Right lobe of liver (tissue), 4 donors: ENCODE data around the gene GNB5.

Source experiments
- CTCF ChIP-seq, 4 donors: fragments of 200-600 bp in 3 of 4; fragments of 450-650 bp in 1 of 4; IDR thresholded peaks; one replicate each; pipeline versions ENCODE4 v1.5.1 to v1.8.0; 2016 to 2022; ENCODE audit warnings: antibody characterized with exemption in 4 of 4, mild to moderate bottlenecking in 2 of 4
- POLR2A ChIP-seq: fragments of 450-650 bp; IDR thresholded peaks from one replicate; pipeline ENCODE4 v1.6.1; 2017; ENCODE audit warnings: antibody characterized with exemption, mild to moderate bottlenecking
- donor health status: DM: no; HTN: no; CAD: no.
- donor health status: DM: no; HTN: no; CAD: no.
- donor health status: DM: no; HTN: yes; CAD: no.

- TF ChIP-seq CTCF (IDR thresholded peaks at IDR 0.05): no peak
- no peak for TF ChIP-seq POLR2A
These were observed 123.7 kb downstream of the GNB5 start for GRCh38 chr15:52067545-52067926.
